Measurements from ENCODE around the gene NDUFB10. TPM values are rescaled to one million over a fixed set of nuclear protein-coding genes. Genes with fewer than 3 reads are reported as not detected.

Gene NDUFB10
- total RNA-seq, 1 experiment from 2014 or later = 244 TPM

DNA sequence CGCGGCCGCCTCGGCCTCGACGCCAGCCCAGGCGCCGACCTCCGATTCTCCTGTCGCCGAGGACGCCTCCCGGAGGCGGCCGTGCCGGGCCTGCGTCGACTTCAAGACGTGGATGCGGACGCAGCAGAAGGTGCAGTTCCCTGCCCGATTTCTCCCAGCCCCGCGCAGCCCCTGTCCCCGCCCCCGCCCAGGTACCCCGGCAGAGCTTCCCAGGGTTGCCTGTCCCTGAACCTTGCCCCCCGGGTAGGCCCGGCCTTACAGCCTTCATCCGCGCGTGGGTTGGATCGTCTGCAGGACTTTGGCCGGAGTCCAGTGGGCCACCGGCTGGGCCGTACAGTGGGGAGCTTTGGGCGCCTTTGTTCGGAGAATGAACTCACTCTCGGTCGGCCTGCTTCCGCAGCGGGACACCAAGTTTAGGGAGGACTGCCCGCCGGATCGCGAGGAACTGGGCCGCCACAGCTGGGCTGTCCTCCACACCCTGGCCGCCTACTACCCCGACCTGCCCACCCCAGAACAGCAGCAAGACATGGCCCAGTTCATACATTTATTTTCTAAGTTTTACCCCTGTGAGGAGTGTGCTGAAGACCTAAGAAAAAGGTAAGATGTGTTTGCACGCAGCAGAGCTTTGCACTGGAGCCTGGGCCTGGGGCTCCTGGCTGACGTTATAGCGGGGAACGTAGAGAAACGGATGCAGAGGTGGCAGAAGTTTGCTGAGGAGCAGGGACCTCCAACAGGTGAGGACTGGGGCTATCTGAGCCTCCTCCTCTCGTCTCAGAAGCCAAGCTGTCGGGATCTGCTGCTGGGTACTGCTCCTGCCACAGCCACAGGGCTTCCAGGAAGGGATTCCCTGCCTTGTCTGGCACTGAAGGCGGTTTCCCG is 25.2 kb downstream of the NDUFB10 start:
- DNase-seq (ENCODE audit: low read depth) = no peak

DNA sequence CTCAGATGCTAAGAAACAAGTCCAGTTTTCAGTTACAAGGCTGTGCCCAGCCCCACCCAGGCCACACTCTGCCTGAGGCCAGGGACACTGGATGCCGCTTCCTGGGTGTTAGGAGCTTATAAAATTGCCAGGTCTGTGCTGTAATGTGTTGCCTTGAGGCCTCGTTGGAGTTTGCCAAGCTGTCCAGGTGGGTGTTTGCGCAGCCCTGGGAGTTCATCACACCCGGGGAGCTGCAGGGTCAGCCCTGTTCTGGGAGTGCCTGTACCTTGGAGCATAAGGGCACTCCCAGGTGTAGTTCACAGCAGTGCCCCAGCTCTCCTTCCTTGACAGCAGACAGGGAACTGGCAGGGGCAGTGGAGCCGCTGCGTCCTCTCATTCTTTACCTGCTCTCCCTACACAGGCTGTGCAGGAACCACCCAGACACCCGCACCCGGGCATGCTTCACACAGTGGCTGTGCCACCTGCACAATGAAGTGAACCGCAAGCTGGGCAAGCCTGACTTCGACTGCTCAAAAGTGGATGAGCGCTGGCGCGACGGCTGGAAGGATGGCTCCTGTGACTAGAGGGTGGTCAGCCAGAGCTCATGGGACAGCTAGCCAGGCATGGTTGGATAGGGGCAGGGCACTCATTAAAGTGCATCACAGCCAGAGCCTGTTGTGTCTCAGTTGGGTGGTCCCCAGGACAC is 26.3 kb downstream of the NDUFB10 start:
- no peak for DNase-seq (ENCODE audit: low read depth)

DNA sequence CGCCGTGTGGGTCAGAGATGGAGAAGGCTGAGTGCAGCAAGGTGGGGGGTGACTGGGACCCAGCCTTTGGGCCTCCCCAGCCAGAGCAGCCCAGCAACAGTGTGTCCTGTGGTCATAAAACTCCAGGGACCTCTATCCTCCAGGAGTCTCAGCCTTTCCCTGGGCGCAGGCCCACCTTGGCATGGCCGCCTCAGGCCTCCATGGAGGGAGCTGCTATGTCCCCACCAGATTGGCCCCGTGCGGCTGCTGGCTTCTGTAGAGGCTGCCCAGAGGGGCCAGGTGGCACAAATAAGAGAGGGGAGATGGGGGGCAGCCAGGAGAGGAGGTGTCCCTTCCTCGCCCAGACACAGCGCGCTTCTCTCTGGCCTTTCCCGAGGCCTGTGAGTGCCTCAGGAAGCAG is 27.9 kb downstream of the NDUFB10 start:
- no peak for DNase-seq (ENCODE audit: low read depth)

DNA sequence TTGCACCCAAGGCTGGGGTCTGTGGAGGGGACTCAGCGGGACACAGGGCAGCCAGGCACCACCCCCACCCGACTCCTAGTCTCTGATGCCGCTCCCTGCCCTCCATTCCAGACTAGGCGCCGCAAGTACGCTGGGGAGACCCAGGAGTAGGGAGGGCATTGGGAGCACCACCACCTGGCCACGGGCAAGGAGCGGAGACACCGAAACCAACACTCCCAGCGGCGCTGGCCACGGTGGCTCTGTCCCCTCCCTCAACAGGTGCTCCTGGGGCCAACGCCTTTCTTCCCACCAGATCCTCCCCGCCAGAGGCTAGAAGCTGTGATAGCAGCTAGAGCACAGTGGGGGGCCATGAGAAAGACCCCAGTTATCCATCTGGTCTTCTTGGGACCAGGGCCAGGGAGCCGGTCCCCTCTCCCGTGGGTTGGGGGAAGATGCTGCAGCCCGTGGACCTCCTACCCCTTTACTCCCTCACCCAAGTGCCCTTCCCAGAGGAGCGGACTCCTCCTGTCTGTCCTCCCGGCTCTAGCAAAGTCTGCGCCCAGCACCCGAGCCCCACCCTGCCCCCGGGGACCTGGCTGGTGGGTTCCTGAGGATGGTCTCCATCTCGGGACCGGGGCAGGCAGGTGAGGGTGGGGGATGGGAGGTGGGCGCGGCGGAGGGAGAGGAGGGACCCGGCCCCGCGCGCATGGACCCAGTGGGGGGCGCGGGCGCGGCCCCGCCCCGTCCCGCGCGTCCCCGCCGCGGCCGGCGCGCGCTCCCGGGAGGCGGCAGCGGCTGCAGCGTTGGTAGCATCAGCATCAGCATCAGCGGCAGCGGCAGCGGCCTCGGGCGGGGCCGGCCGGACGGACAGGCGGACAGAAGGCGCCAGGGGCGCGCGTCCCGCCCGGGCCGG is 30.1 kb downstream of the NDUFB10 start, which contains the start of gene SYNGR3:
TSS of gene SYNGR3 (plus strand) at position 762 of the 892 bp plus-strand sequence. CDS start 133 bp downstream, outside the sequence.
- DNase-seq (ENCODE audit: low read depth) = no peak

DNA sequence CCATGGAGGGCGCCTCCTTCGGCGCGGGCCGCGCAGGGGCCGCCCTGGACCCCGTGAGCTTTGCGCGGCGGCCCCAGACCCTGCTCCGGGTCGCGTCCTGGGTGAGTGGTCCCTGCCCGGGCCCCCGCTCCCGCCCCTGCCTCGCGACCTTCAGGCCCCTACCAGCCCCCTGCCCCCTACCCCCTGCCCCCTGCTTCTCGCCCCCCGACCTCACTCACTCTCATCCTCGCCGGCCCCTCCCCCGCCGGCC is 30.7 kb downstream of the NDUFB10 start:
- no peak for DNase-seq (ENCODE audit: low read depth)

DNA sequence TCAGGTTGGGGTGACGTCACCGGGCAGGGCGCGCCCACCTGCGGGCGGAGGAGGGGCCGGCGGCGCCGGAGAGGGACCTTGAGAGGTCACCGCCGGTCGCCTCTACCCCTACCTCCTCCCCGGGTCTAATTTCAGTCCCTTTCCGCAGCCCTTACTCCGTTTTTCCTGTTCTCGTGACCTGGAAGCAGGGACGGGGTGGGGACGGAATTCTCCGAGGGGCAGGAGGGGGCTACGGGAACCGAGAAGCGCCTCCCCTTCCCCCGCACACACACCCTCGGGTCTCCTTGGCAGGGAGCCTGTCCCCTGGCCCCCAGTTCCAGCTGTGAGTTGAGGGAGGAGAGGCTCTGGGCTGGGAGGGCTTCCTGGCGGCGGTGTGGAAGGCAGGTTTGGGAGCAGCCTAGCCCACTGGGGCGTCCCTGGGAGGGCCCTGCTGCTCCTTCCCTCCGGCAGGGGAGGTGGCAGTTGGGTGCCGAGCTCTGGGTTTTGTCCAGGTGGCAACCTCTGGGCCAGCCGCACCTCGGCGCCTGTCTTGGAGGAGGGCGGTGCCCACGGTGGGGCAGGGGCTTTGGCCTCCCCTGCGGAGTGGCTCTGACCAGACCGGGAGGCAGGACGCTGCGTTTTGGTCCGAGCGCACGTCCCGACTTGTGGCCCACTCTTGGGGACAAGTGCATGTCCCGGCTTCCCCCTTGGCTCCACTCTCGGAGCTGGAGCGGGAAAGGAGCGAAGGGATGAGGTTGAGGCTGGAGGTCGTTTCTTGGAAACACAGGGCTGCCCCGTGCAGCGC is 31.2 kb downstream of the NDUFB10 start:
- DNase-seq (ENCODE audit: low read depth) = no peak

DNA sequence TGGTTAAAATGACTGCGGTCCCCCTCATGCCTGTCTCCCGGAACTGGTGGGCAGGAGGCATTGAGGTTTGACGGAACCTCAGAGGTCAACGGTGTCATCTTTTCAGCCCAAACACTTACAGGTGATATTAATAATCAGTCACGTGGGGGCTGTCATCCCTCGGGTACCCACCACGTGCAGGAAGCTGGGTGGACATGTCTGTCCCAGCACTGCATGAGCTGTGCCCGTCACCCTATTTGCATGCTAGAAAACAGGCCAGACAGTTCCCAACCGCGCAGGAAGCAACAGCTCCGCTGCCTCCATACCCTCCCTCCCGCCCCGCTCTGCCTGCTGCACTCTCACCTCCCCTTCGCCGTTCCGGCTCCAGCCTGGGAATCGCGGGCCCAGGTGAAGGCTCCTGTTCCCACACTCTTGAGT is 31.8 kb downstream of the NDUFB10 start:
- no peak for DNase-seq (ENCODE audit: low read depth)

DNA sequence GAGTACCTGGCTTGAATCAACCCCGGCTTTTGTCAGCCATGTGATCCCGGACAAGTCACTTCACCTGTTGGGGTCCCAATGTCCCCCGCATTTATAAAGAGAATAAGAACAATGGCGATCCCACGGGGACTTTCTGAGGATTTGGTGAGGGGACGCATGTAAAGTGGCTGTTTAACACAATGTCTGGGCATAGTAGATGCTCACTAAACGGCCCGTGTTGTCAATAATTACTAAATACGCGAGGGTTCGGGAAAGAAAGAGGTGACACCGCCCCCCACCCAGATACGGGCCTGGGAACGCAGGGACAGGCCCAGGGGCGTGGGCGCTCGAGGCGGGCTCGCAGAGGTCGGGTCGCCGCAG is 32.2 kb downstream of the NDUFB10 start:
- DNase-seq (ENCODE audit: low read depth) = no peak

DNA sequence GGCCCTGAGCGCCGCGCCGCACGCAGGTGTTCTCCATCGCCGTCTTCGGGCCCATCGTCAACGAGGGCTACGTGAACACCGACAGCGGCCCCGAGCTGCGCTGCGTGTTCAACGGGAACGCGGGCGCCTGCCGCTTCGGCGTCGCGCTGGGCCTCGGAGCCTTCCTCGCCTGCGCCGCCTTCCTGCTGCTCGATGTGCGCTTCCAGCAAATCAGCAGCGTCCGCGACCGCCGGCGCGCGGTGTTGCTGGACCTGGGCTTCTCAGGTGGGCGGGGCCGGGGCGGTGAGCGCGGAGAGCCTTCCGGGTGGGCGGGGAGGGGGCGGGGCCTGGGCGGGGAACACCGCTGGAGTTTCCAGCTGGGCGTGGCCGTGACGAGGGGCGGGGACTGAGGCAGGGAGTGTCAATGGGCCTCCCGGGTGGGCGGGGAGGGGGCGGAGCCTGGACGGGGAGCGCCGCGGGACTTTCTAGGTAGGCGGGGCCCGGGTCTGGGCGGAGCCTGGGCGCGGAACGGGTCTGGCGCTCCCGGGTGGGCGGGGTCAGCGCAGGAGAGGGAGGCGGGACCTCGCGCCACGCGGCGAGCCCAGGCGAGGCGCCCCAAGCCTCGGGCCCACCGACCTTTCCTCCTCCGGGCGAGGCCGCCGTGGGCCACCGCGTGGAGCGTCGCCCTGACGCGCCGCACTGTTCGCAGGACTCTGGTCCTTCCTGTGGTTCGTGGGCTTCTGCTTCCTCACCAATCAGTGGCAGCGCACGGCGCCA is 32.8 kb downstream of the NDUFB10 start:
- DNase-seq (ENCODE audit: low read depth) = peak; percentile 73

DNA sequence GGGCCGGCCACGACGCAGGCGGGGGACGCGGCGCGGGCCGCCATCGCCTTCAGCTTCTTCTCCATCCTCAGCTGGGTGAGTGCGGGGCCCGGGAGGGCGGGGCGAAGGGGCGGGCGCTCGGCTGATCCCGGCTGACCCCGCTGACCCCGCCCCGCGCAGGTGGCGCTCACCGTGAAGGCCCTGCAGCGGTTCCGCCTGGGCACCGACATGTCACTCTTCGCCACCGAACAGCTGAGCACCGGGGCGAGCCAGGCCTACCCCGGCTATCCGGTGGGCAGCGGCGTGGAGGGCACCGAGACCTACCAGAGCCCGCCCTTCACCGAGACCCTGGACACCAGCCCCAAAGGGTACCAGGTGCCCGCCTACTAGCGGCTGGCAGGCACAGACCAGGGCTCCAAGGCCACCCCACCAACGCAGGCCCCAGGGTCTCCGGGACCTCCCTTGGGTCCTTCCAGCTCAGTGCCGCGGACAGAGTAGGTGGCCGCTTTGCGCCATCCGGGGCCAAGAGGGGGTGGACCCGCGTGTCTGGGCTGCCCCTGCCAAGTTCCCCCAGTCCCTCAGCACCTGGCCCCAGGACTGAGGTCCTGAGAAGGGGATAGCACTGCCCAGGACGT is 33.5 kb downstream of the NDUFB10 start:
- DNase-seq (ENCODE audit: low read depth) = no peak

DNA sequence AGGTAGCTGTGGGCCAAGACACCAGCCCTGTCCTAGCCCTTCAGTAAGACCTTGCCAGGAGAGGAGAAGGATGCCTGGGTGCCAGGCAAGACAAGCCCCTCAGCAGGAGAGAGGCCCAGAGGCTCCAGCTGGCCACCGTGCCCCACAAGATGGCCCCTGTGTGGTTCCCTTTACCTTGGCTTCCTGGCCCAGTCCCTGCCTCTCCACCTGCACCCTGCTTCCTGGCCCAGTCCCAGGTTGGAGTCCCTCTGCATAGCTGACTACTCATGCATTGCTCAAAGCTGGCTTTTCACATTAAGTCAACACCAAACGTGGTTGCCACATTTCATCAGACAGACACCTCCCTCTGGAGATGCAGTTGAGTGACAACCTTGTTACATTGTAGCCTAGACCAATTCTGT is 34.4 kb downstream of the NDUFB10 start:
- DNase-seq (ENCODE audit: low read depth) = no peak

DNA sequence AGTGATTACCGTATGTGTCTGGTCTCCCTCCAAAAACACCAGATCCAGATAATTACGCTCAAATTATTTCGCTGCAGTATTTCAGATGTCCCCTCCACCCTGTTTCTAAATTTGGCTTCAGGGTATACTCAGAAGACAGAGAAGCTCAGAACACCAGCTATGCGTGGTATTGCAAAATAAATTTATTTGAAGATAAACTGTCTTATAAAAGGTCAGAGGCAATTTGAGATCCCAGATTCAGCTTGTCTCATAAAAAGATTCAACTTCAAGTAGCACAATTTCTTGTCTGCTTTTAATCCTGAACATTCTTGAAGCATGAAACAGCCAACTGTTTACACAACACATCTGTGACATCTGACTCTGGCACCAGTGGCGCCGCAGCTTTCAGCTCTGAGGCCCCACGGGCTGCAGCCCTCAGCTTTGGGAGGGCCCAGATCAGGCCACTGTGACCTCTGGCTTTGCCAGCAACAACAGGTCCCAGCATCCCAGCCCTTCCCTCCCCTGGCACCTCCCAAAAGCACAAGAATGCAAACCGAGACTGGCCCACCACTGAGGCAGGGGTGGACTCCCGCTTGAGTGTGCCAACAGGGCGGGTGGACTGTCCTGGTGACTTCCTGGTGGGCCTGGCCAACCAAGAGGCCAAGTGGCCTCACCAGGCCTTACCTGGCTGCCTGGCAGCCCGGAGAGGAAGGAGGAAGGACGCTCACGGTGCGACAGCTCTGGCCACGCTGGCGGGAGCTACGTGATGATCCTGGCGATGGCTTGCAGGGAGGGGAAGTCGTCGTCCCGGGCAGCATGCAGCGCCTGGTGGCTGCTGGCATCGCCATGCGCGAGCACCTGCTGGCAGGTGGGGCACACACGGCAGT is 38.4 kb downstream of the NDUFB10 start:
- DNase-seq (ENCODE audit: low read depth) = no peak

DNA sequence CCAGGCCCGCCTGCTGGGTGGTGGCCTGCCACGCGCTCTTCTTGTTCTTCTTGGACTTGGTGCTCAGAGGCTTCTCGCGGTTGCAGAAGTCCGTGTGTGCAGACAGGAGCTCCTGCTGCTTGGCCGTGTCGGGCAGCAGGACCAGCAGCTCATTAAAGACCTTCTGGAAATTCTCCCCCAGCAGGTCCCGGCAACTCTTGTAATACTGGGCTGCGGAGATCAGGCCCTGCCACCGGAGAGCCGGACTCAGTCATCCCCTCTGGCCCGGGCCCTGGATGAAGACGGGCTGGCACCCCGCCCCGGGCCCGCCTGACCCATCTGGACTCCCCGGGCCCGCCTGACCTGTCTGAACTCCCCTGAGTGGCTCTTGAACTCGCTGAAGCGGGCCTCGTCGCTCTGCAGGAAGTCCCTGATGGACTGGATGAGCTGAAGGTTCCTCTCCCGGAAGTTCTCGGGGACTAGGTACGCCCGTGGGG is 39.1 kb downstream of the NDUFB10 start:
- DNase-seq (ENCODE audit: low read depth) = no peak

DNA sequence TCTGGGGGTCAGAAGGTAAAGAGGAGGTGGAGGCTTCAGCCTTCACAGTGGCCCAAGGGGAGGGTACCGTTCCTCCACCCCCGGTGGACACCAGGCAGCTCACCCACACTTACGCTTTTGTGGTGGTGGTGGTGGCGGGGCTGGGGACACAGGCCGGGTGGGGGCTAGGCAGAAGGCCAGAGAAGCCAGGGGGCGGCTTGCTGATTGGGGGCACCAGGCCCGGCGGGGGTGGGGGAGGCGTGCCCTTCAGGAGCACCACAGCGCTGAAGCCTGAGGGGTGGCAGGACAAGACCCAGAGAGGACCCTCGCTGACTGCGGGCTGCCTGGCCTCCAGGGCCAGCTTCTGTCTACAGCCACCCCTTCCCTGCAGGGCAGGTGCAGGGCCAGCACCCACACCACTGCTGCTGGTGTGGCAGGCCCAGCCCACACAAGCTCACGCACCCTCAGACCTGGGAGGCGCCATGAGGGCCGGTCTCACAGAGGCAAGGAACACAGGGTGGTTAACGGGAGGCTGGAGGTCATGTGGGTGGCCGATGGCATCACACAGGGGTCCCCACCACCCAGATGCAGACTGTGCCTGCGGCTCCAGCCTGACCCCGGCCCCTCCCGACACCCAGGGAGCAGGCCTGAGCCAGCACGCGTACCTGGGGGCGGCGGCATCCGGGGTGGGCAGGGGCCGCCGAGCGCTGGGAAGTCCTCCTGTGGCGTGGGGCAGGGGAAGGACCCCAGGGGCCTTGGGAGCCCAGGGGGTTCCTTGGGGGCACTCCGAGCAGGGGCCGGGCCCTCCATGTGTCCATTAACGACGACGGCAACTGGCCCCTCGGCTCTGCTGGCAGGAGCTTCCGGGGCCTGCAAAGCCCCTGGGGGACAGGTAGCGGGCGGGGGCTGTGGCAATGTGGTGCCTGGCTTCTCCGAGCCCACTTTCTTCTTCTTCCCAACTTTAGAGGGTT is 39.8 kb downstream of the NDUFB10 start:
- DNase-seq (ENCODE audit: low read depth) = no peak

DNA sequence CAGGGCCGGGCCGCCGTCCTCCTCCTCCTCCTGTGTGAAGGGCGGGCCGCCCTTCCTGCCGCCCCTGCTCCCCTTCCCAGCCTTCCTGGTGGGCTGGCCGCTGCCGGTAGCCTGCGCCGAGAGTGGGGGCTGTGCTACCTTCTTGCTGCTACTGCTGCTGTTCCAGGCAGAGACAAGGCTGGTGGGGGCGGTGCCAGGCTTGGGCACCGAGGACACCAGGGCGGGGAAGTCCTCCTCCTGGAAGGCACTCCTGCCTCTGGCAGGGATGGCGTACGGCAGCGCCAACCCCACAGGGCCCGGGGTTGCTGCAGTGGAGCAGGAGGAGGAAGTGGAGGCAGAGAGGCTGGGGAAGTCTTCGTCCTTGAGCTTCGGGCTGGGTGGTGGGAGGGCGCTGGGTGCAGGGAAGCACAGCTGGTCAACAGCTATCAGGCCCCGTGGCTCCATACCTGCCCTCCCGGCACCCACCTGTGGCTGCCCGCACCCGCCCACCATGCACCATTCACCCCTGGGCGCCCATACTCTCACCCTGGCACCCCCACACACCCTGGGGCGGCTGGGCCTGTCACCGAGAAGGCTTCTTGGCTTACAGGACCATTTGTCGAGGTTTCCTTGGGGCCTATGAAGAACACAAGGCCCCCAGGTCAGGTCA is 40.7 kb downstream of the NDUFB10 start:
- DNase-seq (ENCODE audit: low read depth) = no peak

DNA sequence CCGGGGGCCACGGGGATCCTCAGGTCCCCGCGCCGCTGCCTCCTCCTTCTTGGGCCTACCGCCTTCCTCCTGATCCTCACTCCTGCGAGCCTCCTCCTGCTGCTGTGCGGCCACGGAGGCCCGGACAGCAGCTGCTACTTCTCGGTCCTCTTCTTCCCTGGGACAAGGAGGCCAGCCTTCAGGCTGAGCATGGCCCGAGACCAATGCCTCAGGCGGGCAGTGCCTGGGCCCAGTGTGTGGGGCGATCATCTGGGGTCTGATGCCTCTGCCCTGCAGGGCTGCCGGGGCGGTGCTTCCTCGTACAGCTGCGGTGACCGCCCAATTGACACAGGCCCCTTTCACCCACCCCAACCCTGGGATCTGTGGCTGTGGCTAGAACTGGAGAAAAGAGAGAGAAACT is 41.7 kb downstream of the NDUFB10 start:
- no peak for DNase-seq (ENCODE audit: low read depth)
